GM11168 (cell line): ENCODE results near the gene MAP10.

Experiments
- in situ Hi-C: fragments of 300-500 bp; cut with MboI; formaldehyde crosslinking; loops from one replicate; pipeline ENCODE4 v1.12.0; 2022; ENCODE audit warnings: low sequenced_read_pairs; ENCODE audit not compliant: unreplicated experiment

The MAP10 gene

DNA sequence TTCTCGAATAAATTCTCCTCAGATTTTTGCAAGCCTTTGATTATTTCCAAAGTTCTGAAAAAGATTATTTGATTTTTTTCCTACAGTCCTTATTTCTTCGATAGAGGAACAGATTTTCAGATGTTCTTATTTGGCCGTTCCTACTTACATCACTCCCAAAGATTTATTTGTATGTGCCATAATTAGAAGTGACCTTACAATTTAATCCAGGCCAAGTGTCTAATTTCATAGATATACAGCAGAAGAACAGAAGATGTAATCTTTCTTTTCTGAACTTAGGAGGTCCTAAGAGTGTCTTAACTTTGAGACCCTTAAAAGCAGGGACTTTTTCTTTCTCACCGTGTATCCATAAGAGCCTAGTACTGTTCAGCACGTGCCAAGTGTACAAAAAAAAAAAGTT lies 46.3 kb downstream of the MAP10 start:
- in situ Hi-C loops, result no loop called here

DNA sequence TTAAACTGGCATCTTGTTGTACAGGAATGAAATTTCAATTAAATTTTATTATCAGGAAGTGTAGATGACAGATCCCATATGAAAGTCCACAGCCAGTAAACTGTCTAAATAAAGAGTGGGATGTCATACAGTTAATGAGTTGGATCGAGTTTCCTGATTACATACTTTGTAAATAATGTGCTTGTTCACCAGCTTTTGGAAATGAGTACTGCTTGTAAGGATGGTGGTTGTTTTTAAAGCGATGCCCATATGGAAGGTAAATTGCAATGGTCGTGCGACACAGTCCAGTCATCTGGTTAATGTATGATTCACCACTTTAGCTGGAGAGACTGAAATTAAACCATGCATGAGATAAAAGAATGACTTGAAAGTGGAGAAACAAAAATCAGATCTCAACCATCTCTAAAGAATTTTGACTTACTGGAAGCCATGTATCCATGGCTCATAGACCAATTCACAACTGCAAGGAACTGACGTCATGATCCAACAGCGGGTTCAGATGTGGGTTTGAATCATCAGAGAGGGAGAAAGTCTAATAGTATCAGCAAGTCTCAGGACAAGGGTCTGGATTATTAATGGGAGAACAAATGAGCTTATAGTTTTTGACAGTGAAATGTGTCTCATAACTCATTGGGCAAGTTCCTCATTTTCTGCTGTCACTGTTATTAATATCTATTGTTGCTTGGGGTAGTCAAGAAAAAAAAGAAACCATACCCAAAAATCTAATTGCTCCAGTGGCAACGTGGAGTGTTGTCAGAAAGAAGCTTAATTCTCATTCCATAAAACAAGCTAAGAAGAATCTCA lies 49.0 kb downstream of the MAP10 start:
- in situ Hi-C loops, result no loop called here

DNA sequence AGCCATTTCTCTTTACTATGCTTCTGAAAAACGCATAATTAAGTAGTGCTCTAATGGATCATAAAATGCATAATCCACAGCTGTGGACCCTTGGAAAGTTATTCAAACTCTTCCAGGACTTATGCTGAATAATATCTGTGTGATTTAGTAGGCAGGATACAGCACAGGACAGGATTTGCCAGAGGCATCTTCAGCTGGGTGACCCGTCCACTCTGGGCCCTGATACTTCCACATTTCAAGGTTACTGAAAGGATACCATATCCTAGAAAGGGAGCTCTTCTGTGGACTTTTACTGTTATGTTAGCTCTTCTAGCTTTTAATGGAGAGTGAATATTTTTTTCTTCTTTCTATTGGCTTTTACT lies 49.6 kb downstream of the MAP10 start:
- in situ Hi-C loops, result no loop called here

DNA sequence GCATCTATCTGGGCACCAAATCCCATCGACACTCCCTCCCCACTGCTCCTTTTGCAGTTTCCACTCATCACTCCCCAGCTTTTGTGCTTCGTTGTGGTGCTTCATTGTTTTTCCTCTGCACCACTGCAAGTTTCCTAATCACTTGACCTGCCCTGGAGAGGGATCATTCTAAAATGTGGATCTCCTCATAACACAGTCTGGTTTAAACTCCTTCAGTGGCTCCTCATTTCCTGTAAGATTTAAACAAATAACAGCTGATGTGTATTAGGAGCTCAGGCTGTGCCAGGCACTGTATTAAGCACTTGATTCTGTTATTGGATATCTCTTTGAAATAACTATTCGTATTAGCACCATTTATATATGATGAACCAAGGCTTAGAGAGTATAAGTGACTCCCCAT lies 51.3 kb downstream of the MAP10 start:
- in situ Hi-C loops, result no loop called here
